Dendritic cell treated with granulocyte-macrophage colony-stimulating factor and Interleukin-4, amounts not matched to agents 40 ng/mL and 50 ng/mL, for 4 days (primary cell): ENCODE measurements around the gene EPHA4.
A peak's percentile ranks its signal among the peaks of the same experiment; 100 is the strongest.

ENCODE experiments used
- H3K27ac Mint-ChIP-seq: one replicate; pipeline ENCODE4 v1.8.0; 2022; ENCODE audit warnings: mild to moderate bottlenecking, mixed read lengths
- H3K27me3 Mint-ChIP-seq: one replicate; pipeline ENCODE4 v1.8.0; 2022; ENCODE audit warnings: mild to moderate bottlenecking, mixed read lengths
- H3K36me3 Mint-ChIP-seq: one replicate; pipeline ENCODE4 v1.8.0; 2022; ENCODE audit warnings: low read depth, mixed read lengths
- H3K4me1 Mint-ChIP-seq: one replicate; pipeline ENCODE4 v1.8.0; 2022; ENCODE audit warnings: low read depth, mixed read lengths
- H3K4me3 Mint-ChIP-seq: one replicate; pipeline ENCODE4 v1.8.0; 2022; ENCODE audit warnings: mild to moderate bottlenecking, moderate library complexity, mixed read lengths
- H3K9me3 Mint-ChIP-seq: one replicate; pipeline ENCODE4 v1.8.0; 2022; ENCODE audit warnings: mixed read lengths
- intact Hi-C: fragments of 100-400 bp; cut with micrococcal nuclease; formaldehyde crosslinking; loops from one replicate; pipeline ENCODE4 v1.15.0; 2022

Gene EPHA4

GRCh38 chr2:221572219-221572820 is at the start of gene EPHA4:
EPHA4 (minus strand) TSS chr2:221572304; CDS start chr2:221572248, 56 bp downstream.
- H3K9me3 Mint-ChIP-seq = no peaks in the 10 kb centered on the region
- H3K4me3 Mint-ChIP-seq = peak within 1 kb of the TSS; percentile 81

DNA sequence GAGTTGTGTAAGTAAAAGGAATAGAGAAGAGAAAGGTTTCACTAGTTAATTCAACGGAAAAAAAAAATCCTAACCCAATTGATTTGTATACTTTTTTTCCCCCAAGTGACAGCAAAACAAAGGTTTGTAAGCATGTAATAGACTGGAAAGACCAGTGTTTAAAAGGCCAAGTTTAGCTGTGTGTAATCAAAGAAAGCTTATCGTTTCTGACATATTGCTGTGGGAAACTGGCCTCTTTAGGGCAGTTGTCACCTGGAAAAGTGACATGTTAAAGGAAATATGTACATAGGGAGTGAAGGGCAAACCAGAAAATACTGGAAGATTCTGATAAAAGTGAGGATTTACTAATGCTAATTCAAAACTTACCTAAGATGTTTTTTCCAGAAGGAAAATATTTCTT is 45.9 kb upstream of the EPHA4 start:
- Mint-ChIP-seq H3K36me3 (no peaks in the 10 kb centered on the region), H3K27ac (no peak overlapping the region), H3K27me3 (no peaks in the 10 kb centered on the region), H3K4me1 (no peaks in the 10 kb centered on the region), H3K4me3 (no peak overlapping the region), H3K9me3 (no peaks in the 10 kb centered on the region)
- intact Hi-C loops = no loop called here

More at GRCh38 chr2:221572219-221572820, at the start of gene EPHA4:
- peaks cover 40% of the 10 kb centered on the region for H3K4me1 Mint-ChIP-seq
- H3K27me3 Mint-ChIP-seq = peaks cover 83% of the 10 kb centered on the region
- intact Hi-C loops = no loop called here
- H3K27ac Mint-ChIP-seq = no peak within 1 kb of the TSS
- no peaks in the 10 kb centered on the region for H3K36me3 Mint-ChIP-seq

DNA sequence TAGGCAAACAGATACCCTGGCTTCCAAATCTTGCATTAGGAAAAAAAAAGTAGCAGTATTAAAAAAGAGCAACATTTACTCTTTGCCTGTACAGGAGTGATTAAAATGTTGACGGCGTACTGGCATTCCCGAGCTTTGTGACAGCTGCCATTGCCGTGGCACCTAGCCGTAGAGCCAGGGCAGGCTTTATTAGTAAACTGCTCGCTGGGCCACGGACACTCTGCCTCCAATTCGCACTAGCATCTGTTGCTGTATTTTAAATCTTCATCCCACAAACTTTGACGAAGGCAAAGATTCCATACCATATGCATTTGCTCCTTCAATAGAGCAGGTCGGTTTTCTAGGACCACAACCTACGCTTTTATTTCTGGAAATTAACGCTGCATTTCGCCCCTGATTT is 44.5 kb upstream of the EPHA4 start:
- no peaks in the 10 kb centered on the region for H3K9me3 Mint-ChIP-seq
- no peaks in the 10 kb centered on the region for H3K27me3 Mint-ChIP-seq
- H3K36me3 Mint-ChIP-seq = no peaks in the 10 kb centered on the region
- no peak overlapping the region for H3K27ac Mint-ChIP-seq
- H3K4me3 Mint-ChIP-seq = no peak overlapping the region
- intact Hi-C loops = no loop called here
- no peaks in the 10 kb centered on the region for H3K4me1 Mint-ChIP-seq

DNA sequence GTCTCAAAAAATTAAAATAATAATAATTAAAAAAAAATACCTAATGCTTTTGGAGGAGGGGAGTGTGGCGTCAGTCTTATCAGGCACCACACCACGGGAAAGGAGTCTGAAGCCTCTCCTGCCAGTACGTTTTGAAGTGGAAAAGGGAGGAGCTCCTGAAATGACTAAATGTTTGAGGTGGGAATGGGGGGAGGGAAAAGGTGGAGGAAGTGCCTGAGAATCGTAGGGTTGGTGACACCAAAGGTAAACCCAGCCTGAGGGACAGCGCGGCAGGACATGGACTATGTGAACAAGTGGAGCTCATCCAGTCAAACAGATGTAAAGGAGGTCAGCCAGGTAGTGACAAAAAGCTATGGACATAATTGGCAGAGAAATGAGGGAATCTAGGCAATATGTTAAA is 42.2 kb upstream of the EPHA4 start:
- intact Hi-C loops = no loop called here
- H3K4me3 Mint-ChIP-seq = no peak overlapping the region
- H3K36me3 Mint-ChIP-seq = no peaks in the 10 kb centered on the region
- no peak overlapping the region for H3K27ac Mint-ChIP-seq
- no peaks in the 10 kb centered on the region for H3K4me1 Mint-ChIP-seq
- H3K9me3 Mint-ChIP-seq = no peaks in the 10 kb centered on the region
- H3K27me3 Mint-ChIP-seq = no peaks in the 10 kb centered on the region

- H3K27me3 Mint-ChIP-seq = no peaks in the 10 kb centered on the region
- H3K36me3 Mint-ChIP-seq = no peaks in the 10 kb centered on the region
- no peak overlapping the region for H3K27ac Mint-ChIP-seq
- intact Hi-C loops = no loop called here
- H3K9me3 Mint-ChIP-seq = no peaks in the 10 kb centered on the region
- no peaks in the 10 kb centered on the region for H3K4me1 Mint-ChIP-seq
- no peak overlapping the region for H3K4me3 Mint-ChIP-seq
These were observed 40.7 kb upstream of the EPHA4 start for GRCh38 chr2:221612800-221613199.

DNA sequence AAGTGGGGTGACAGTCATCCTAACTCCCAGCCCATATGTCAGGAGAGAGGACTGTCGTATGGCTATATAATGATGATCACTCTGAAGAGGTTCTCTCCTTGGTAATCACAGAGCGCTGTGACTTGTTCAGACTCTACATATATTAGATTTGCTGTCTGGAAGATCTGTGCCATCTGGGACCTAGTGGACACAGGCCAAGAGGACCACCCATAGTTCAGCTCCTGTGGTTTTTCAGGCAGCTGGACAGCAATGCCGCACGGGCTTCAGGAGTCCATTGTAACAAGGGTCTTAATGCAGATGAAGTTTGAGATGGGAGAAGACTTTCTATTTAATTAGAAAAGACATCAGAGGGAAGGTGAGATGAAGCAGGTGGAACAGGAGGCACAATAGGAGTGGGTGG is 40.1 kb upstream of the EPHA4 start:
- Mint-ChIP-seq H3K36me3 (no peaks in the 10 kb centered on the region), H3K4me3 (no peak overlapping the region), H3K27ac (no peak overlapping the region), H3K4me1 (no peaks in the 10 kb centered on the region), H3K9me3 (no peaks in the 10 kb centered on the region), H3K27me3 (no peaks in the 10 kb centered on the region)
- intact Hi-C loops = no loop called here

- no peaks in the 10 kb centered on the region for H3K36me3 Mint-ChIP-seq
- H3K9me3 Mint-ChIP-seq = no peaks in the 10 kb centered on the region
- intact Hi-C loops = no loop called here
- H3K27ac Mint-ChIP-seq = no peak overlapping the region
- no peaks in the 10 kb centered on the region for H3K4me1 Mint-ChIP-seq
- no peak overlapping the region for H3K4me3 Mint-ChIP-seq
- H3K27me3 Mint-ChIP-seq = no peaks in the 10 kb centered on the region
These were observed 38.6 kb upstream of the EPHA4 start for GRCh38 chr2:221610675-221611074.

- Mint-ChIP-seq H3K9me3 (no peaks in the 10 kb centered on the region), H3K27me3 (no peaks in the 10 kb centered on the region), H3K27ac (no peak overlapping the region), H3K4me1 (no peaks in the 10 kb centered on the region), H3K4me3 (no peak overlapping the region), H3K36me3 (no peaks in the 10 kb centered on the region)
- intact Hi-C loops = no loop called here
These were observed 38.2 kb upstream of the EPHA4 start for GRCh38 chr2:221610255-221610654.

DNA sequence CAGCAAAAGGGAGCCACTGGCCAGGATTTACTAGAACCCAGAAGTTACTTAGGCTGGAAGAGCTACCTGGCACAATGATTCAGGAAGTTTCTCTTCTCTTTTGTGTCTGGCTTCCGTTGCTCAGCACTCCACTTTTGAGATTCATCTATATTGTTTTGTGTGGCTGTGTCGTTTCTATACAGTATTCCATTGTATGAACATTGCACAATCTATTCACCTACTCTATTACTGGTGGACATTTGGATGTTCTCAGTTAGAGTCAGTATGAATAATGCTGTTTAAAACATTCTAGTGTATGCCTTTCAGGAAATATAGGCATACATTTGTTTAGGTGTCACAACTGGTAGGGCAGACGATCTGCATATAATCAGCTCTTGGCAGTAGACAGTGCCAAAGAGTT is 36.3 kb upstream of the EPHA4 start:
- Mint-ChIP-seq H3K4me1 (no peaks in the 10 kb centered on the region), H3K4me3 (no peak overlapping the region), H3K9me3 (no peaks in the 10 kb centered on the region), H3K27me3 (no peaks in the 10 kb centered on the region), H3K27ac (no peak overlapping the region), H3K36me3 (no peaks in the 10 kb centered on the region)
- intact Hi-C loops = no loop called here

DNA sequence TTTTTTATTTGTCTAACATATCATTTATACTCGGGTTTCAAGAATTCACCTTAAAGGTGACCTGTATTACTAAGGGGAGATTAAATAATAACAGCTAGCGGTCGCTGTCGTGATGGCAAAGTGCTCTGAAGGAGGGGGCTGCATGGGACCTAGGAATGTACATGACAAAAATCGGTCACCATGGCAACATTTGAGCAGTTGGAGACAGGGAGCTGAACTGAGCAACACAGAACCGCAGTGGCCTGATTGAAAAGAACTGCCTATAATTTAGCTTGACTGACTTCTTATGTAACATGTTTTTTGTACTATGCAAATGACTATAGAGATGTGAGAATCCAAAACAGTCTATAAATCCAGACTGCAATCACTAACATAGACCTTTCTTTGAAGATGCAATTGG is 34.3 kb upstream of the EPHA4 start:
- Mint-ChIP-seq H3K4me3 (no peak overlapping the region), H3K9me3 (no peaks in the 10 kb centered on the region), H3K4me1 (no peaks in the 10 kb centered on the region), H3K36me3 (no peaks in the 10 kb centered on the region), H3K27ac (no peak overlapping the region), H3K27me3 (no peaks in the 10 kb centered on the region)
- intact Hi-C loops = no loop called here

- H3K9me3 Mint-ChIP-seq = no peaks in the 10 kb centered on the region
- H3K36me3 Mint-ChIP-seq = no peaks in the 10 kb centered on the region
- H3K27me3 Mint-ChIP-seq = no peaks in the 10 kb centered on the region
- no peaks in the 10 kb centered on the region for H3K4me1 Mint-ChIP-seq
- intact Hi-C loops = no loop called here
- H3K27ac Mint-ChIP-seq = no peak overlapping the region
- no peak overlapping the region for H3K4me3 Mint-ChIP-seq
These were observed 33.7 kb upstream of the EPHA4 start for GRCh38 chr2:221605751-221606240.

- Mint-ChIP-seq H3K36me3 (no peaks in the 10 kb centered on the region), H3K27me3 (no peaks in the 10 kb centered on the region), H3K4me3 (no peak overlapping the region), H3K9me3 (no peaks in the 10 kb centered on the region), H3K27ac (no peak overlapping the region), H3K4me1 (no peaks in the 10 kb centered on the region)
- intact Hi-C loops = no loop called here
These were observed 30.8 kb upstream of the EPHA4 start for GRCh38 chr2:221602938-221603337.

DNA sequence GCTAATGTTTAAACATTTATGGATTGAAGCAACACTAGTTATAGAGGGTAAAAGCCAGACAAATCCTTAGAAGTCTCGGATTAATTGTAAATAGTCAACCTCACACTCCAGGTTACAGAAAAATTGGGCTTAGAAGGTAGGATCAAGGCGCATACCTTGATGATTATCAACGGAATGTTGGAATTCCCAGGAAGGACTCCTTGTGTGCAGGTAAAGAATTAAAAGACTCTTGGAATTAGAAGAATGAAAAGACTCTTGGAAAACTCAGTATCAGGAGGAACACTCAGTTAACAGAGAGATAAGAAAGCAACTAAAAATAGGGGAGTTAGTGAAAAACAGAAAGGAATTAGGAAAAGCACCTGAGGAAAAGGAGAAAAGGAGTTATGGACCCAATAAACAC is 29.3 kb upstream of the EPHA4 start:
- Mint-ChIP-seq H3K27ac (no peak overlapping the region), H3K36me3 (no peaks in the 10 kb centered on the region), H3K9me3 (no peaks in the 10 kb centered on the region), H3K4me1 (no peaks in the 10 kb centered on the region), H3K27me3 (no peaks in the 10 kb centered on the region), H3K4me3 (no peak overlapping the region)
- intact Hi-C loops = no loop called here

GRCh38 chr2:221600388-221600787 is 28.3 kb upstream of the EPHA4 start:
- Mint-ChIP-seq H3K36me3 (no peaks in the 10 kb centered on the region), H3K4me3 (no peak overlapping the region), H3K27ac (no peak overlapping the region), H3K4me1 (no peaks in the 10 kb centered on the region), H3K9me3 (no peaks in the 10 kb centered on the region), H3K27me3 (no peaks in the 10 kb centered on the region)
- intact Hi-C loops = no loop called here

DNA sequence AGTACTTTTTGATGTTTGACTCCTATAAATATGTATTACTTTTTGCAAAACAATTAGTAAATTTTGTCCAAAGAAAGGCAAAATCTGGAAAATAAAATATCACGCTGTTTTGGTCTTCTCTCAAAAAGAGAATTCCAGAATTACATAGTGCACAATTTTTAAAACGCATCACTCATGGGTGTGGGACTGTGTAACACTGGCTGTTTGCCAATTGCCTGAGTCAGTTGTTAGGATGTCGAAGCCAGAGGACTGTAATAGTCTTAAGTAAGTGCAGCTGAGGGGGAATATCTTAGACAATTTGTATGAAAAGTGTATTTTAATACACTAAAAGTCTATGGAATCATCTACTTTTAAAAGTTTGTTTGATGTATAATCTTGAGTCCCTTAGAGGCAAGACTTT is 24.1 kb upstream of the EPHA4 start:
- intact Hi-C loops = no loop called here
- no peaks in the 10 kb centered on the region for H3K4me1 Mint-ChIP-seq
- no peaks in the 10 kb centered on the region for H3K9me3 Mint-ChIP-seq
- no peaks in the 10 kb centered on the region for H3K36me3 Mint-ChIP-seq
- no peak overlapping the region for H3K4me3 Mint-ChIP-seq
- no peaks in the 10 kb centered on the region for H3K27me3 Mint-ChIP-seq
- H3K27ac Mint-ChIP-seq = no peak overlapping the region
